Kidney (tissue), 14 donors: ENCODE measurements around the gene LRRC63. TPM values are rescaled to one million over a fixed set of nuclear protein-coding genes. Genes with fewer than 3 reads are reported as not detected.

ENCODE experiments used
- DNase-seq, 5 donors: peaks; one replicate each; pipeline ENCODE4 v3.0.0-alpha.2; 2013 to 2020
- FAIRE-seq: peaks from 2 replicates; lab custom pipeline; 2012; peaks lifted over from hg19 to GRCh38; lab: Jason Lieb, UNC
- H3K27ac ChIP-seq, 2 donors: one replicate each; pipeline ENCODE4 v1.7.0; 2013; ENCODE audit warnings: low read depth in 2 of 2, low read length in 2 of 2, inconsistent platforms in 1 of 2
- H3K27me3 ChIP-seq: one replicate; pipeline ENCODE4 v1.7.1; 2013; ENCODE audit warnings: low read length, inconsistent platforms; ENCODE audit not compliant: control insufficient read depth, insufficient read depth
- H3K36me3 ChIP-seq, 3 donors: one replicate each; pipeline versions ENCODE4 v1.7.0 to v1.7.1; 2013; ENCODE audit warnings: low read length in 3 of 3, control low read depth in 1 of 3, inconsistent platforms in 1 of 3; ENCODE audit not compliant: insufficient read depth in 3 of 3, control insufficient read depth in 2 of 3
- H3K4me1 ChIP-seq, 3 donors: one replicate each; pipeline versions ENCODE4 v1.7.0 to v1.7.1; 2013; ENCODE audit warnings: low read length in 3 of 3, inconsistent platforms in 1 of 3, low read depth in 1 of 3; ENCODE audit not compliant: control insufficient read depth in 2 of 3, insufficient read depth in 2 of 3
- H3K4me3 ChIP-seq, 3 donors: one replicate each; pipeline versions ENCODE4 v1.7.0 to v1.8.1; 2013; ENCODE audit warnings: low read length in 3 of 3, control low read depth in 1 of 3, inconsistent platforms in 1 of 3
- H3K9ac ChIP-seq, 3 donors: one replicate each; pipeline versions ENCODE4 v1.7.0 to v1.7.1; 2013; ENCODE audit warnings: low read length in 3 of 3, control low read depth in 1 of 3, inconsistent platforms in 1 of 3
- H3K9me3 ChIP-seq, 3 donors: one replicate each; pipeline versions ENCODE4 v1.7.0 to v1.7.1; 2013; ENCODE audit warnings: low read length in 3 of 3, control low read depth in 1 of 3, inconsistent platforms in 1 of 3; ENCODE audit not compliant: control insufficient read depth in 2 of 3, insufficient read depth in 1 of 3
- intact Hi-C: fragments of 100-400 bp; cut with DNase I; formaldehyde crosslinking; loops from one replicate; pipeline ENCODE4 v1.11.1; 2022
- polyA plus RNA-seq: library from polyadenylated mRNA; stranded (reverse); fragments of 350-450 nt; fragmentation: Illumina TruSeq; extraction: RNeasy Lipid Tissue Mini Kit (QIAGEN cat#74804); gene quantifications from one replicate; pipeline ENCODE4 v1.2.3, GENCODE V29; 2014; ENCODE audit warnings: low read depth, low replicate concordance; ENCODE audit not compliant: insufficient read depth
- total RNA-seq: library from RNA; stranded (reverse); fragmentation: NEBNext Ultra II Directional; extraction: Animal tissue kit (Norgen Biotek cat#: 25700); gene quantifications from one replicate; pipeline ENCODE4 v1.2.1, GENCODE V29; 2021
- TF ChIP-seq, protein P1 (sequence below): IDR thresholded peaks from 3 replicates; pipeline ENCODE4 v1.5.1; 2012; ENCODE audit warnings: mild to moderate bottlenecking, moderate library complexity, borderline replicate concordance; ENCODE audit not compliant: insufficient read depth; ENCODE audit errors: extremely low read depth
- donor health status: control.
- donor health status: control.
- donor health status: control.
- donor health status: control.
- donor health status: control.
- donor health status: DM: yes; HTN: yes; CAD: no.
- donor health status: Normal renal cell carcinoma (clear cell type).

LRRC63 gene
- total and polyA plus RNA-seq, 2 donors from 2014 or later, result 0.17 to 0.31 TPM

DNA sequence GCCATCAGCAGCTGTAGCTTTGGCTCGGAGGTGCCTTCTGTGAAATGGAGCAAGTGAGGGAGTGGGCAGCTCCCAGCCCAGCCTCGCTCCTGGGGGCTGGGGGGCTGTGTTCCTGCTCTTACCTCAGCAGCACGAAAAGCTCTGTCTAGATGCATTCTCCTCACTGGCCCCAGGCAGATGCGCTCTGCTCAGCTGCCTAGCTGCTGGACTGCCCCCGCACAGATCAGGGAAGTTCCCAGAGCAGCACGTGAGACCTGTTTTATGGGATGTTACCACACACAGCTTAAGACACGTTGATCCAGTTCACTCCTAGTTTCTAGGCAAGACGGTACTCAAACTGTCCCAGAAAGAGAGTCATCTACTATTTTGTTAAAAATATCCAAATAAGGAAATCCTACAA is 43.4 kb upstream of the LRRC63 start:
- Histone ChIP-seq H3K36me3 (no peaks in the 10 kb centered on the region), H3K27me3 (no peaks in the 10 kb centered on the region), H3K9ac (no peak overlapping the region), H3K4me3 (no peak overlapping the region), H3K9me3 (no peaks in the 10 kb centered on the region), H3K4me1 (peaks cover 0 to 2% (median 0%) of the 10 kb centered on the region in 3 donors), H3K27ac (no peak overlapping the region)
- no peak for FAIRE-seq
- TF ChIP-seq, protein P1, sequence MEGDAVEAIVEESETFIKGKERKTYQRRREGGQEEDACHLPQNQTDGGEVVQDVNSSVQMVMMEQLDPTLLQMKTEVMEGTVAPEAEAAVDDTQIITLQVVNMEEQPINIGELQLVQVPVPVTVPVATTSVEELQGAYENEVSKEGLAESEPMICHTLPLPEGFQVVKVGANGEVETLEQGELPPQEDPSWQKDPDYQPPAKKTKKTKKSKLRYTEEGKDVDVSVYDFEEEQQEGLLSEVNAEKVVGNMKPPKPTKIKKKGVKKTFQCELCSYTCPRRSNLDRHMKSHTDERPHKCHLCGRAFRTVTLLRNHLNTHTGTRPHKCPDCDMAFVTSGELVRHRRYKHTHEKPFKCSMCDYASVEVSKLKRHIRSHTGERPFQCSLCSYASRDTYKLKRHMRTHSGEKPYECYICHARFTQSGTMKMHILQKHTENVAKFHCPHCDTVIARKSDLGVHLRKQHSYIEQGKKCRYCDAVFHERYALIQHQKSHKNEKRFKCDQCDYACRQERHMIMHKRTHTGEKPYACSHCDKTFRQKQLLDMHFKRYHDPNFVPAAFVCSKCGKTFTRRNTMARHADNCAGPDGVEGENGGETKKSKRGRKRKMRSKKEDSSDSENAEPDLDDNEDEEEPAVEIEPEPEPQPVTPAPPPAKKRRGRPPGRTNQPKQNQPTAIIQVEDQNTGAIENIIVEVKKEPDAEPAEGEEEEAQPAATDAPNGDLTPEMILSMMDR, result no peak
- DNase-seq, result peak in 4 of 5 donors; percentile 52 to 70 (median 63)
- intact Hi-C loops, result no loop called here

DNA sequence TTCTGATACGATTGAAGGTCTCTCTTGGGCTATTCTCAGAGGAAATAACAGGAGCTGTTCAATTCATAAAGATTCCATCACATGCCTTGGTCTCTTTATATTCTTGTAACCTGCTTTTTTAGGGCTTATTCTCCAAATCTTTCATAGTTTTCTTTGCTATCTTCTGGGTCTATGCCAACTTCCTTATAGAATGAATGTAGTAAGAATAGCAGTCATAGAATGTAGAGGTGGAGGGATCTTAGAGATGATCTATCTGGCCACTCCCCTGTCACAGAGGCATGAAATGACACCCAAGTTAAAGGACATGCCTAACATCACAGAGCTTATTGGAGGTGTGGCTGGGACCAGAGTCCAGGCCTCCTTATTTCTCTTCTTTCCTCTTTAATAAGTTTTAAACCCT is 42.9 kb upstream of the LRRC63 start:
- TF ChIP-seq, protein P1, result no peak
- H3K27ac ChIP-seq, result no peak overlapping the region
- DNase-seq (no peak), FAIRE-seq (no peak)
- no peaks in the 10 kb centered on the region for H3K27me3 ChIP-seq
- no peaks in the 10 kb centered on the region for H3K36me3 ChIP-seq
- H3K4me1 ChIP-seq, result peaks cover 0 to 2% (median 0%) of the 10 kb centered on the region in 3 donors
- no peaks in the 10 kb centered on the region for H3K9me3 ChIP-seq
- H3K4me3 ChIP-seq, result no peak overlapping the region
- no peak overlapping the region for H3K9ac ChIP-seq
- intact Hi-C loops, result no loop called here

DNA sequence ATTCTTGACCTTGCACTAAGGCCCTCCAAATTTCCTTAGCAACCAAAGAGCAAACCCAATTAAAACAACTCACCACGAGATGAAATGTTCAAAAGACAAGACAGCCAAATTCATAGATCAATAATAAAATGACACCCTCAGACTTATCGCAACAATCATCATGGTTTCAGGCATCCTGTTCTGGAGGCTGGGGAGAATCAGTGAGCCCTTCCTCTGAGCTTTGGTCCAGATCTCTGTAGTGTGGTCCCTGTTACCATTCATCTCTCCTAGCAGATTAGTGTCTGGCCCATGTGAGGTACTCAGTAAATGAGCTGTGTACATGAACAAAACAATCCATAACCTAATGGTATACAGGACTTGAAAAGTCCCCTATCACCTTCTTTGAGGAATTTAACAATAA is 42.0 kb upstream of the LRRC63 start:
- H3K4me1 ChIP-seq, result peaks cover 0 to 2% (median 0%) of the 10 kb centered on the region in 3 donors
- H3K9me3 ChIP-seq, result no peaks in the 10 kb centered on the region
- no peaks in the 10 kb centered on the region for H3K36me3 ChIP-seq
- no peak overlapping the region for H3K4me3 ChIP-seq
- DNase-seq (no peak), FAIRE-seq (no peak)
- H3K9ac ChIP-seq, result no peak overlapping the region
- H3K27ac ChIP-seq, result no peak overlapping the region
- H3K27me3 ChIP-seq, result no peaks in the 10 kb centered on the region
- intact Hi-C loops, result no loop called here
- TF ChIP-seq, protein P1, result no peak

DNA sequence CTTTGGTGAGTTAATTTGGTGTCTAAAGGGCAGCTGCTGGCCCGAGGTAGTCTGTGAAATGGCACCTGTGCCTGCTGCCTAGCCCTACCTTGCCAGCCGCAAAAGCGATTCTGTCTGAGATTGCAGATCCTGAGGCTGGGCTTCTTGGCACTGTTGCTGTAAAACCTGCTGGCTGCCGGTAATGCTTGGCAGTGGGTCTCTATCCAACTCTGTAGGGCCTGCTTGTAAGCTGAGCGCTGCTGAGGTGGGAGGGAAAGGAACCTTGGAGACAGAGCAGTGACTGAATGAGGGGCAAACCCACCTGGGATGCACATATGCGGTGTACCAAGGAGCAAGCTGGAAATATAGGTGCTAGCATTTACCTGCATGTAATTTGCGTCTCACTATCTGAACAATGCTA is 41.5 kb upstream of the LRRC63 start:
- Histone ChIP-seq H3K4me1 (peaks cover 0 to 2% (median 0%) of the 10 kb centered on the region in 3 donors), H3K27ac (no peak overlapping the region), H3K4me3 (no peak overlapping the region), H3K9ac (no peak overlapping the region), H3K36me3 (no peaks in the 10 kb centered on the region), H3K9me3 (no peaks in the 10 kb centered on the region), H3K27me3 (no peaks in the 10 kb centered on the region)
- TF ChIP-seq, protein P1, result no peak
- DNase-seq, result no peak
- no peak for FAIRE-seq
- intact Hi-C loops, result no loop called here
